ENCODE data around the gene CHRD. TPM values are rescaled to one million over a fixed set of nuclear protein-coding genes. Genes with fewer than 3 reads are reported as not detected.
A peak's percentile ranks its signal among the peaks of the same experiment; 100 is the strongest.

Gene CHRD
- total RNA-seq, 1 experiment from 2014 or later = 2.7 TPM

DNA sequence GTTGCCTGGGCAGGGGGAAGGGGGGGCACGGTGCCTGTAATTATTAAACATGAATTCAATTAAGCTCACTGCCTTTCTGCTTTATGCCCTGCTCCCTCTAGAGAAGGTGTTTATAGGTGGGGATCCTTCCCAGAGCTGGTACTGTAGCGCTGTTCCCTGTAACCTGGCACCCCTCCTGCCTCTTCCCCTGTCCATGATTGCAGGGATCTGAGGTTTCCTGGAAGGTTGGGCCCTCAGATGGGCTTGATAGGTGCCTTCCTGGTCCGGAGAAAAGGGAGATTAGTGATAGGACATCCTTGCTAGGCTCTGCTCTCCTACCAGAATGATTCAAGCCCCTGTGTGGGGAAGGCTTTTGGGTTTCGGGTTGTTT lies 44.6 kb upstream of the CHRD start:
- ChIA-PET POLR2A (interaction anchor here (0.5 to 0.7 kb wide), 2 partner anchors 13 to 24 kb away, joined by 3 to 6 read pairs; no protein-coding TSS in a partner anchor), CTCF (no interaction called here)
- no peaks in the 10 kb centered on the region for H3K27me3 Mint-ChIP-seq (ENCODE audit: low read depth)
- H3K36me3 Mint-ChIP-seq = peaks cover 40% of the 10 kb centered on the region
- ATAC-seq = peak; percentile 0; the same call in 1 of the 2 replicates
- peak overlapping the region; percentile 92 for H3K4me3 Mint-ChIP-seq
- TF ChIP-seq, protein P1, sequence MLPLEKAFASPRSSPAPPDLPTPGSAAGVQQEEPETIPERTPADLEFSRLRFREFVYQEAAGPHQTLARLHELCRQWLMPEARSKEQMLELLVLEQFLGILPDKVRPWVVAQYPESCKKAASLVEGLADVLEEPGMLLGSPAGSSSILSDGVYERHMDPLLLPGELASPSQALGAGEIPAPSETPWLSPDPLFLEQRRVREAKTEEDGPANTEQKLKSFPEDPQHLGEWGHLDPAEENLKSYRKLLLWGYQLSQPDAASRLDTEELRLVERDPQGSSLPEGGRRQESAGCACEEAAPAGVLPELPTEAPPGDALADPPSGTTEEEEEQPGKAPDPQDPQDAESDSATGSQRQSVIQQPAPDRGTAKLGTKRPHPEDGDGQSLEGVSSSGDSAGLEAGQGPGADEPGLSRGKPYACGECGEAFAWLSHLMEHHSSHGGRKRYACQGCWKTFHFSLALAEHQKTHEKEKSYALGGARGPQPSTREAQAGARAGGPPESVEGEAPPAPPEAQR (CRISPR knock-in tag; IDR thresholded peaks at IDR 0.05) = no peak
- H3K4me1 Mint-ChIP-seq = peaks cover 30% of the 10 kb centered on the region
- no peaks in the 10 kb centered on the region for H3K9me3 Mint-ChIP-seq
- H3K27ac Mint-ChIP-seq = peak overlapping the region; percentile 95
- DNase-seq (ENCODE audit: low spot score) = no peak

DNA sequence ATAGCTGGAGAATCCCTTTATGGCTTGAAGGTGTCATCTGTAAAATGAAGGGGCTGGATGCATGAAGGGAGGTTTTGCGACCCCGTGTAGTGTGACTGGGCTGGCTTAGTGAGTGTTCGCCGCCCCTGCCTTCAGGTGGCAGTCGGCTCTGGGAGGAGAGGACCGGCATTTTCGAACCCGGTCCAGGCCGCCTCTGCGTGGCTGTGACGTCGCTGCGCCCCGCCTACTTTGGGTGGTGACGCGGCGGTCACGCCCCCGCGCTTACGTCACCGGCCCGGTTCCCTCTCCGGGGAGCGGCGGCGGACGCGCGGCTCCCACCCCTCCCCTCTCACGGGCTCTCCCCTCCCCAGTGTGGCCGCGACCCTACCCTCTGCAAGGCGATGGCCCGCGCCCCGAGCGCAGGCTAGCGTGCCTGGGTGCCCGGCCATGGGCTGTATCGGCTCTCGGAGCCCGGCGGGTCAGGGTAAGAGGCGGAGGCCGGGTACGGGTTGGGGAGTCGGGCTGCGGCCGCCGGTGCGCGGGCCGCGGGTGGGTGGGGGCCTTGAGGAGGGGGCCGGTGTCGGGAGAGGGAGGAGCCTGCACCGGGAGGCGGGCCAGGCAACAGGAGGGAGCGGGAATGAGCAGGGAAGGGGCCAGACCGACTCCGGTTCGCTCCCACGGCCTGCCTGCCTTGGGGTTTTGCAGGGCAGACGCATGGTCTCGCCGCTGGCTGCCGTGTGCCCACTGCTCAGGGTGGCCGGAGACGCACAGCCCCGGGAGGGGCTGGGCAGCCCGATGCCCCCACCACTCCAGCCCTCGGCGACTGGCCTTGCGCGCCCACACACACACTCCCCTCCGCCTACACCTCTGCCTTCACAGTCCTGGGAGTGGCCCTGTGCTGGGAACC lies 44.0 kb upstream of the CHRD start:
- H3K9me3 Mint-ChIP-seq = no peaks in the 10 kb centered on the region
- CTCF ChIA-PET = interaction anchor here (1.1 kb wide), 1 partner anchor 19 kb away, joined by 3 read pairs; no protein-coding TSS in a partner anchor
- DNase-seq (ENCODE audit: low spot score) (peak; percentile 94), ATAC-seq (peak; percentile 63)
- peaks cover 36% of the 10 kb centered on the region for H3K4me1 Mint-ChIP-seq
- peaks cover 41% of the 10 kb centered on the region for H3K36me3 Mint-ChIP-seq
- peak overlapping the region; percentile 92 for H3K4me3 Mint-ChIP-seq
- POLR2A ChIA-PET = interaction anchor here (0.7 to 1.0 kb wide), 2 partner anchors 23 to 190 kb away, joined by 3 read pairs; no protein-coding TSS in a partner anchor
- H3K27ac Mint-ChIP-seq = peak overlapping the region; percentile 95
- no peaks in the 10 kb centered on the region for H3K27me3 Mint-ChIP-seq (ENCODE audit: low read depth)
- TF ChIP-seq, protein P2, sequence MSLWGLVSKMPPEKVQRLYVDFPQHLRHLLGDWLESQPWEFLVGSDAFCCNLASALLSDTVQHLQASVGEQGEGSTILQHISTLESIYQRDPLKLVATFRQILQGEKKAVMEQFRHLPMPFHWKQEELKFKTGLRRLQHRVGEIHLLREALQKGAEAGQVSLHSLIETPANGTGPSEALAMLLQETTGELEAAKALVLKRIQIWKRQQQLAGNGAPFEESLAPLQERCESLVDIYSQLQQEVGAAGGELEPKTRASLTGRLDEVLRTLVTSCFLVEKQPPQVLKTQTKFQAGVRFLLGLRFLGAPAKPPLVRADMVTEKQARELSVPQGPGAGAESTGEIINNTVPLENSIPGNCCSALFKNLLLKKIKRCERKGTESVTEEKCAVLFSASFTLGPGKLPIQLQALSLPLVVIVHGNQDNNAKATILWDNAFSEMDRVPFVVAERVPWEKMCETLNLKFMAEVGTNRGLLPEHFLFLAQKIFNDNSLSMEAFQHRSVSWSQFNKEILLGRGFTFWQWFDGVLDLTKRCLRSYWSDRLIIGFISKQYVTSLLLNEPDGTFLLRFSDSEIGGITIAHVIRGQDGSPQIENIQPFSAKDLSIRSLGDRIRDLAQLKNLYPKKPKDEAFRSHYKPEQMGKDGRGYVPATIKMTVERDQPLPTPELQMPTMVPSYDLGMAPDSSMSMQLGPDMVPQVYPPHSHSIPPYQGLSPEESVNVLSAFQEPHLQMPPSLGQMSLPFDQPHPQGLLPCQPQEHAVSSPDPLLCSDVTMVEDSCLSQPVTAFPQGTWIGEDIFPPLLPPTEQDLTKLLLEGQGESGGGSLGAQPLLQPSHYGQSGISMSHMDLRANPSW (CRISPR knock-in tag; conservative IDR thresholded peaks at IDR 0.05; ENCODE audit: low read depth) = no peak
- TF ChIP-seq, protein P3, sequence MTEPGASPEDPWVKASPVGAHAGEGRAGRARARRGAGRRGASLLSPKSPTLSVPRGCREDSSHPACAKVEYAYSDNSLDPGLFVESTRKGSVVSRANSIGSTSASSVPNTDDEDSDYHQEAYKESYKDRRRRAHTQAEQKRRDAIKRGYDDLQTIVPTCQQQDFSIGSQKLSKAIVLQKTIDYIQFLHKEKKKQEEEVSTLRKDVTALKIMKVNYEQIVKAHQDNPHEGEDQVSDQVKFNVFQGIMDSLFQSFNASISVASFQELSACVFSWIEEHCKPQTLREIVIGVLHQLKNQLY (CRISPR knock-in tag; IDR thresholded peaks at IDR 0.05) = no peak
- TF ChIP-seq MXD4 (CRISPR knock-in tag; IDR thresholded peaks at IDR 0.05; ENCODE audit: borderline replicate concordance) (no peak), KAT7 (CRISPR knock-in tag; IDR thresholded peaks at IDR 0.05; ENCODE audit: borderline replicate concordance) (no peak), ZNF121 (CRISPR knock-in tag; IDR thresholded peaks at IDR 0.05) (no peak), OVOL2 (CRISPR knock-in tag; IDR thresholded peaks at IDR 0.05; ENCODE audit: borderline replicate concordance) (no peak), NR3C1 (CRISPR knock-in tag; conservative IDR thresholded peaks at IDR 0.05; ENCODE audit: low read depth) (no peak), CREM (CRISPR knock-in tag; IDR thresholded peaks at IDR 0.05) (peak; percentile 92), JUN (CRISPR knock-in tag; IDR thresholded peaks at IDR 0.05) (0 out of 2 replicates have a peak, but pooled peaks have one; percentile 32), GTF2I (CRISPR knock-in tag; conservative IDR thresholded peaks at IDR 0.05) (no peak)
- TF ChIP-seq, protein P4, sequence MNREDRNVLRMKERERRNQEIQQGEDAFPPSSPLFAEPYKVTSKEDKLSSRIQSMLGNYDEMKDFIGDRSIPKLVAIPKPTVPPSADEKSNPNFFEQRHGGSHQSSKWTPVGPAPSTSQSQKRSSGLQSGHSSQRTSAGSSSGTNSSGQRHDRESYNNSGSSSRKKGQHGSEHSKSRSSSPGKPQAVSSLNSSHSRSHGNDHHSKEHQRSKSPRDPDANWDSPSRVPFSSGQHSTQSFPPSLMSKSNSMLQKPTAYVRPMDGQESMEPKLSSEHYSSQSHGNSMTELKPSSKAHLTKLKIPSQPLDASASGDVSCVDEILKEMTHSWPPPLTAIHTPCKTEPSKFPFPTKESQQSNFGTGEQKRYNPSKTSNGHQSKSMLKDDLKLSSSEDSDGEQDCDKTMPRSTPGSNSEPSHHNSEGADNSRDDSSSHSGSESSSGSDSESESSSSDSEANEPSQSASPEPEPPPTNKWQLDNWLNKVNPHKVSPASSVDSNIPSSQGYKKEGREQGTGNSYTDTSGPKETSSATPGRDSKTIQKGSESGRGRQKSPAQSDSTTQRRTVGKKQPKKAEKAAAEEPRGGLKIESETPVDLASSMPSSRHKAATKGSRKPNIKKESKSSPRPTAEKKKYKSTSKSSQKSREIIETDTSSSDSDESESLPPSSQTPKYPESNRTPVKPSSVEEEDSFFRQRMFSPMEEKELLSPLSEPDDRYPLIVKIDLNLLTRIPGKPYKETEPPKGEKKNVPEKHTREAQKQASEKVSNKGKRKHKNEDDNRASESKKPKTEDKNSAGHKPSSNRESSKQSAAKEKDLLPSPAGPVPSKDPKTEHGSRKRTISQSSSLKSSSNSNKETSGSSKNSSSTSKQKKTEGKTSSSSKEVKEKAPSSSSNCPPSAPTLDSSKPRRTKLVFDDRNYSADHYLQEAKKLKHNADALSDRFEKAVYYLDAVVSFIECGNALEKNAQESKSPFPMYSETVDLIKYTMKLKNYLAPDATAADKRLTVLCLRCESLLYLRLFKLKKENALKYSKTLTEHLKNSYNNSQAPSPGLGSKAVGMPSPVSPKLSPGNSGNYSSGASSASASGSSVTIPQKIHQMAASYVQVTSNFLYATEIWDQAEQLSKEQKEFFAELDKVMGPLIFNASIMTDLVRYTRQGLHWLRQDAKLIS (CRISPR knock-in tag; IDR thresholded peaks at IDR 0.05; ENCODE audit: borderline replicate concordance) = no peak
- TF ChIP-seq, protein P5, sequence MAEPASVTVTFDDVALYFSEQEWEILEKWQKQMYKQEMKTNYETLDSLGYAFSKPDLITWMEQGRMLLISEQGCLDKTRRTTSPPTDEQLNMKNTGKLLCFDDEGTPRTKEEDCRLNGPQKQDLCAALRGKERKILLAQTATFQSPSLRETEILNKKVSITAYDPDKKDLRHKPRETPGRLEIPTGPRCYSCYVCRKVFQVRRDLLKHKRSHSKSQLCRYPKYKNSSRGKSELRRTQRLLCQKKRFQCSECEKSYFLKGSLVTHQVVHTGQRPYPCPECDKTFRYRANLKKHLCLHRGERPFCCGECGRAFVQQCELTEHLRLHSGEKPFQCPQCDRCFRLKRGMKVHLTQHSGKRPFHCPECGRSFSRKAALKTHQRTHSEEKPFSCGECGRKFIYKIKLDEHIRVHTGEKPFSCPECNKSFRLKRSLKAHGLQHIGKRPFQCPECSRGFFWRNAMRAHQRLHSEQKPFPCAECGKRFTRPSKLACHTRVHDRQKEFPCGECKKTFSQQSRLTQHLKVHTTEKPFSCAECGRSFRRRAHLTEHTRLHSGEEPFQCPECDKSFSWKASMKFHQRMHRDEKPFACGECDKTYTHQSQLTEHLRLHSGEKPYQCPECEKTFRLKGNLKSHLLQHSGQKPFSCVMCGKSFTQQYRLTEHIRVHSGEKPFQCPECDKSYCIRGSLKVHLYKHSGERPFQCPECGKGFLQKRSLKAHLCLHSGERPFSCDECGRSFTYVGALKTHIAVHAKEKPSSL (CRISPR knock-in tag; conservative IDR thresholded peaks at IDR 0.05) = no peak
- TF ChIP-seq, protein P6, sequence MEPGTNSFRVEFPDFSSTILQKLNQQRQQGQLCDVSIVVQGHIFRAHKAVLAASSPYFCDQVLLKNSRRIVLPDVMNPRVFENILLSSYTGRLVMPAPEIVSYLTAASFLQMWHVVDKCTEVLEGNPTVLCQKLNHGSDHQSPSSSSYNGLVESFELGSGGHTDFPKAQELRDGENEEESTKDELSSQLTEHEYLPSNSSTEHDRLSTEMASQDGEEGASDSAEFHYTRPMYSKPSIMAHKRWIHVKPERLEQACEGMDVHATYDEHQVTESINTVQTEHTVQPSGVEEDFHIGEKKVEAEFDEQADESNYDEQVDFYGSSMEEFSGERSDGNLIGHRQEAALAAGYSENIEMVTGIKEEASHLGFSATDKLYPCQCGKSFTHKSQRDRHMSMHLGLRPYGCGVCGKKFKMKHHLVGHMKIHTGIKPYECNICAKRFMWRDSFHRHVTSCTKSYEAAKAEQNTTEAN (CRISPR knock-in tag; IDR thresholded peaks at IDR 0.05) = no peak; the same call in 1 of the 2 replicates
- TF ChIP-seq, protein P7, sequence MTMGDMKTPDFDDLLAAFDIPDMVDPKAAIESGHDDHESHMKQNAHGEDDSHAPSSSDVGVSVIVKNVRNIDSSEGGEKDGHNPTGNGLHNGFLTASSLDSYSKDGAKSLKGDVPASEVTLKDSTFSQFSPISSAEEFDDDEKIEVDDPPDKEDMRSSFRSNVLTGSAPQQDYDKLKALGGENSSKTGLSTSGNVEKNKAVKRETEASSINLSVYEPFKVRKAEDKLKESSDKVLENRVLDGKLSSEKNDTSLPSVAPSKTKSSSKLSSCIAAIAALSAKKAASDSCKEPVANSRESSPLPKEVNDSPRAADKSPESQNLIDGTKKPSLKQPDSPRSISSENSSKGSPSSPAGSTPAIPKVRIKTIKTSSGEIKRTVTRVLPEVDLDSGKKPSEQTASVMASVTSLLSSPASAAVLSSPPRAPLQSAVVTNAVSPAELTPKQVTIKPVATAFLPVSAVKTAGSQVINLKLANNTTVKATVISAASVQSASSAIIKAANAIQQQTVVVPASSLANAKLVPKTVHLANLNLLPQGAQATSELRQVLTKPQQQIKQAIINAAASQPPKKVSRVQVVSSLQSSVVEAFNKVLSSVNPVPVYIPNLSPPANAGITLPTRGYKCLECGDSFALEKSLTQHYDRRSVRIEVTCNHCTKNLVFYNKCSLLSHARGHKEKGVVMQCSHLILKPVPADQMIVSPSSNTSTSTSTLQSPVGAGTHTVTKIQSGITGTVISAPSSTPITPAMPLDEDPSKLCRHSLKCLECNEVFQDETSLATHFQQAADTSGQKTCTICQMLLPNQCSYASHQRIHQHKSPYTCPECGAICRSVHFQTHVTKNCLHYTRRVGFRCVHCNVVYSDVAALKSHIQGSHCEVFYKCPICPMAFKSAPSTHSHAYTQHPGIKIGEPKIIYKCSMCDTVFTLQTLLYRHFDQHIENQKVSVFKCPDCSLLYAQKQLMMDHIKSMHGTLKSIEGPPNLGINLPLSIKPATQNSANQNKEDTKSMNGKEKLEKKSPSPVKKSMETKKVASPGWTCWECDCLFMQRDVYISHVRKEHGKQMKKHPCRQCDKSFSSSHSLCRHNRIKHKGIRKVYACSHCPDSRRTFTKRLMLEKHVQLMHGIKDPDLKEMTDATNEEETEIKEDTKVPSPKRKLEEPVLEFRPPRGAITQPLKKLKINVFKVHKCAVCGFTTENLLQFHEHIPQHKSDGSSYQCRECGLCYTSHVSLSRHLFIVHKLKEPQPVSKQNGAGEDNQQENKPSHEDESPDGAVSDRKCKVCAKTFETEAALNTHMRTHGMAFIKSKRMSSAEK (CRISPR knock-in tag; IDR thresholded peaks at IDR 0.05; ENCODE audit: borderline replicate concordance) = peak; percentile 7; the same call in 1 of the 2 replicates
